Endothelial cell of umbilical vein (primary cell): ENCODE results near the gene IDUA.

ENCODE experiments used
- EZH2 ChIP-seq: IDR thresholded peaks from 2 replicates; pipeline ENCODE4 v1.6.1; 2012; ENCODE audit warnings: borderline replicate concordance, low read depth, mild to moderate bottlenecking, moderate library complexity, low read length, inconsistent platforms; ENCODE audit not compliant: severe bottlenecking
- FOS ChIP-seq: IDR thresholded peaks from 2 replicates; pipeline ENCODE4 v1.6.1; 2011; ENCODE audit warnings: mild to moderate bottlenecking, low read length, moderate library complexity, borderline replicate concordance; ENCODE audit not compliant: insufficient read depth
- MAX ChIP-seq: IDR thresholded peaks from 2 replicates; pipeline ENCODE4 v1.6.1; 2011; ENCODE audit not compliant: insufficient read depth, insufficient read length
- MYC ChIP-seq: IDR thresholded peaks from one replicate; pipeline ENCODE4 v1.6.1; 2011; ENCODE audit warnings: mild to moderate bottlenecking, low read depth, low read length
- POLR2A ChIP-seq: IDR thresholded peaks from 2 replicates; pipeline ENCODE4 v1.6.1; 2012; ENCODE audit warnings: low read depth, mild to moderate bottlenecking, control low read depth, low read length
- POLR2AphosphoS5 ChIP-seq: IDR thresholded peaks from 2 replicates; pipeline ENCODE4 v1.6.1; 2012; ENCODE audit warnings: low read depth, mild to moderate bottlenecking, control low read depth, low read length, moderate library complexity; ENCODE audit not compliant: insufficient read depth
- TF ChIP-seq, protein P1 (sequence below), 2 donors: IDR thresholded peaks; 1 replicate in 1 of 2; 2 replicates in 1 of 2; pipeline ENCODE4 v1.5.1; 2011; ENCODE audit warnings: low read length in 2 of 2, mild to moderate bottlenecking in 2 of 2, moderate library complexity in 2 of 2, control low read depth in 1 of 2, inconsistent platforms in 1 of 2, low read depth in 1 of 2; ENCODE audit not compliant: insufficient read depth in 1 of 2; ENCODE audit errors: extremely low read depth in 1 of 2

DNA sequence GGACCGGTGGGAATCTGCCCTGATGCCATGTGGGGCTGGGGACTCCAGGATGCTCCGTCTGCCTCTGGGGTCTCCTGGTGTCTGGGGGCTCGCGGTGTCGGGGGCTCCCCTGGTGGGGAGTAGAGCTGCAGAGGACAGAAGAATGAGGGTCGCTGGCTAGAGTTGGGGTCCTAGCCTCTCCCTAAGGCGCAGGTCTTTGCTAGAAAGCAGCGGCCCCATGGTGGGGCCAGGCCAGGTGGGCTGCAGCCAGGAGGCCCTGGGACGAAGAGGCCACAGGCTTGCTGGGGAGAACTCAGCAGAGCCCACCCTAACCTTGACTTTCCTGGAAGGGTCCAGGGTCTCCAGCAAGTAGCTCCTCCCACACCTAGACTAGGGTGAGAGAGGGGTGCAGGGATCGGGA, 46.0 kb downstream of the IDUA start:
- TF ChIP-seq POLR2AphosphoS5 (no peak), POLR2A (no peak), FOS (no peak), MYC (no peak), EZH2 (no peak), MAX (no peak)
- TF ChIP-seq, protein P1, sequence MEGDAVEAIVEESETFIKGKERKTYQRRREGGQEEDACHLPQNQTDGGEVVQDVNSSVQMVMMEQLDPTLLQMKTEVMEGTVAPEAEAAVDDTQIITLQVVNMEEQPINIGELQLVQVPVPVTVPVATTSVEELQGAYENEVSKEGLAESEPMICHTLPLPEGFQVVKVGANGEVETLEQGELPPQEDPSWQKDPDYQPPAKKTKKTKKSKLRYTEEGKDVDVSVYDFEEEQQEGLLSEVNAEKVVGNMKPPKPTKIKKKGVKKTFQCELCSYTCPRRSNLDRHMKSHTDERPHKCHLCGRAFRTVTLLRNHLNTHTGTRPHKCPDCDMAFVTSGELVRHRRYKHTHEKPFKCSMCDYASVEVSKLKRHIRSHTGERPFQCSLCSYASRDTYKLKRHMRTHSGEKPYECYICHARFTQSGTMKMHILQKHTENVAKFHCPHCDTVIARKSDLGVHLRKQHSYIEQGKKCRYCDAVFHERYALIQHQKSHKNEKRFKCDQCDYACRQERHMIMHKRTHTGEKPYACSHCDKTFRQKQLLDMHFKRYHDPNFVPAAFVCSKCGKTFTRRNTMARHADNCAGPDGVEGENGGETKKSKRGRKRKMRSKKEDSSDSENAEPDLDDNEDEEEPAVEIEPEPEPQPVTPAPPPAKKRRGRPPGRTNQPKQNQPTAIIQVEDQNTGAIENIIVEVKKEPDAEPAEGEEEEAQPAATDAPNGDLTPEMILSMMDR (IDR thresholded peaks at IDR 0.05; ENCODE audit: extremely low read depth in 1 of 2, insufficient read depth in 1 of 2, low read depth in 1 of 2, low read length in 2 of 2): no peak
